ENCODE data around the gene ELMO1.
A peak's percentile ranks its signal among the peaks of the same experiment; 100 is the strongest.

The ELMO1 gene

GRCh38 chr7:37209195-37209594 lies 239.5 kb downstream of the ELMO1 start:
- DNase-seq = no peak

GRCh38 chr7:37208528-37208927 lies 240.1 kb downstream of the ELMO1 start:
- peak; percentile 48 to 54 for DNase-seq

GRCh38 chr7:37206192-37206591 lies 242.5 kb downstream of the ELMO1 start:
- no peak for DNase-seq

- no peak for DNase-seq
Measured at GRCh38 chr7:37205451-37205850, 243.2 kb downstream of the ELMO1 start.

GRCh38 chr7:37201876-37202198 lies 246.8 kb downstream of the ELMO1 start:
- no peak for DNase-seq

GRCh38 chr7:37201003-37201875 lies 247.4 kb downstream of the ELMO1 start:
- peak; percentile 46 to 56 for DNase-seq

GRCh38 chr7:37198906-37199485 lies 249.7 kb downstream of the ELMO1 start:
- DNase-seq = peak; percentile 67 to 68

GRCh38 chr7:37198041-37198905 lies 250.4 kb downstream of the ELMO1 start:
- DNase-seq = no peak

- no peak for DNase-seq
Measured at GRCh38 chr7:37197108-37197507, 251.6 kb downstream of the ELMO1 start.

GRCh38 chr7:37196676-37197075 lies 252.0 kb downstream of the ELMO1 start:
- no peak for DNase-seq

- DNase-seq = no peak
Measured at GRCh38 chr7:37195388-37195787, 253.3 kb downstream of the ELMO1 start.

- no peak for DNase-seq
Measured at GRCh38 chr7:37194943-37195342, 253.7 kb downstream of the ELMO1 start.

GRCh38 chr7:37193775-37194135 lies 254.9 kb downstream of the ELMO1 start:
- no peak for DNase-seq

GRCh38 chr7:37193087-37193774 lies 255.4 kb downstream of the ELMO1 start:
- DNase-seq = no peak

GRCh38 chr7:37191797-37192196 lies 256.9 kb downstream of the ELMO1 start:
- no peak for DNase-seq

GRCh38 chr7:37187179-37187578 lies 261.5 kb downstream of the ELMO1 start:
- no peak for DNase-seq

GRCh38 chr7:37186753-37187152 lies 261.9 kb downstream of the ELMO1 start:
- DNase-seq = no peak

- DNase-seq = no peak
Measured at GRCh38 chr7:37181550-37181932, 267.1 kb downstream of the ELMO1 start.

- no peak for DNase-seq
Measured at GRCh38 chr7:37180828-37181549, 267.7 kb downstream of the ELMO1 start.

GRCh38 chr7:37176079-37176478 lies 272.6 kb downstream of the ELMO1 start:
- DNase-seq = no peak

GRCh38 chr7:37174460-37174859 lies 274.2 kb downstream of the ELMO1 start:
- DNase-seq = no peak

- no peak for DNase-seq
Measured at GRCh38 chr7:37173670-37174069, 275.0 kb downstream of the ELMO1 start.

Data from CD4-positive, alpha-beta T cell treated with Interleukin-4 for 1 hour (primary cell).